Endodermal cell (in vitro differentiated cells): ENCODE data around the gene HSPA9. TPM values are rescaled to one million over a fixed set of nuclear protein-coding genes. Genes with fewer than 3 reads are reported as not detected.

Experiments used
- DNase-seq: peaks from one replicate; pipeline ENCODE4 v3.0.0-alpha.2; 2017
- H3K27ac ChIP-seq: 2 replicates; pipeline ENCODE4 v1.5.1; 2013; ENCODE audit warnings: mild to moderate bottlenecking, low read depth, low read length, moderate library complexity
- H3K27me3 ChIP-seq: 2 replicates; pipeline ENCODE4 v1.6.1; 2013; ENCODE audit warnings: mild to moderate bottlenecking, low read length, moderate library complexity; ENCODE audit not compliant: insufficient read depth, control insufficient read depth, poor library complexity, severe bottlenecking
- H3K36me3 ChIP-seq: 2 replicates; pipeline ENCODE4 v1.7.0; 2013; ENCODE audit warnings: mild to moderate bottlenecking, low read length, moderate library complexity; ENCODE audit not compliant: control insufficient read depth, insufficient read depth
- H3K4me1 ChIP-seq: one replicate; pipeline ENCODE4 v1.7.0; 2013; ENCODE audit warnings: low read length; ENCODE audit not compliant: control insufficient read depth, insufficient read depth
- H3K4me3 ChIP-seq: 2 replicates; pipeline ENCODE4 v1.5.1; 2013; ENCODE audit warnings: mild to moderate bottlenecking, low read length, moderate library complexity
- H3K9ac ChIP-seq: 2 replicates; pipeline ENCODE4 v1.6.1; 2013; ENCODE audit warnings: mild to moderate bottlenecking, low read length, moderate library complexity; ENCODE audit not compliant: poor library complexity, severe bottlenecking; ENCODE audit errors: extremely low read depth
- H3K9me3 ChIP-seq: 2 replicates; pipeline ENCODE4 v1.6.1; 2013; ENCODE audit warnings: mild to moderate bottlenecking, low read length, moderate library complexity; ENCODE audit not compliant: control insufficient read depth
- H3K27ac Mint-ChIP-seq: 2 replicates; pipeline ENCODE4 v1.8.0; 2020; ENCODE audit warnings: mixed read lengths
- H3K27me3 Mint-ChIP-seq: 2 replicates; pipeline ENCODE4 v1.8.0; 2021; ENCODE audit warnings: mild to moderate bottlenecking, mixed read lengths; ENCODE audit not compliant: insufficient read depth
- H3K36me3 Mint-ChIP-seq: 2 replicates; pipeline ENCODE4 v1.8.0; 2020; ENCODE audit warnings: low read depth, mixed read lengths
- H3K4me1 Mint-ChIP-seq: 2 replicates; pipeline ENCODE4 v1.8.0; 2020; ENCODE audit warnings: mixed read lengths
- H3K4me3 Mint-ChIP-seq: 2 replicates; pipeline ENCODE4 v1.8.0; 2020; ENCODE audit warnings: mild to moderate bottlenecking, moderate library complexity, mixed read lengths
- H3K9me3 Mint-ChIP-seq: 2 replicates; pipeline ENCODE4 v1.8.0; 2020; ENCODE audit warnings: mild to moderate bottlenecking, mixed read lengths
- WGBS, 2 experiments: methylation state at CpG; one replicate each; pipeline versions ENCODE4 v1.1.5 to v1.1.7; 2013; ENCODE audit warnings: missing lambda C conversion rate in 2 of 2, mixed read lengths in 1 of 2; ENCODE audit not compliant: insufficient coverage in 1 of 2, insufficient read length in 1 of 2; 5-methylcytosine and 5-hydroxymethylcytosine counted together
- total RNA-seq, 2 donors: library from RNA; stranded (reverse); fragmentation: NEBNext Ultra II Directional in 1 of 2; extraction: Animal tissue kit (Norgen Biotek cat#: 25700) in 1 of 2; gene quantifications; 2 replicates in 1 of 2; 3 replicates in 1 of 2; pipeline ENCODE4 v1.2.1, GENCODE V29; 2021
- TF ChIP-seq, protein P1 (sequence below): fragments of 200-600 bp; sonication (generic); conservative IDR thresholded peaks from 2 replicates; pipeline ENCODE4 v1.5.0; 2021; ENCODE audit warnings: antibody characterized with exemption, mild to moderate bottlenecking

HSPA9 gene
- total RNA-seq, 2 donors from 2014 or later = 201 to 212 TPM

DNA sequence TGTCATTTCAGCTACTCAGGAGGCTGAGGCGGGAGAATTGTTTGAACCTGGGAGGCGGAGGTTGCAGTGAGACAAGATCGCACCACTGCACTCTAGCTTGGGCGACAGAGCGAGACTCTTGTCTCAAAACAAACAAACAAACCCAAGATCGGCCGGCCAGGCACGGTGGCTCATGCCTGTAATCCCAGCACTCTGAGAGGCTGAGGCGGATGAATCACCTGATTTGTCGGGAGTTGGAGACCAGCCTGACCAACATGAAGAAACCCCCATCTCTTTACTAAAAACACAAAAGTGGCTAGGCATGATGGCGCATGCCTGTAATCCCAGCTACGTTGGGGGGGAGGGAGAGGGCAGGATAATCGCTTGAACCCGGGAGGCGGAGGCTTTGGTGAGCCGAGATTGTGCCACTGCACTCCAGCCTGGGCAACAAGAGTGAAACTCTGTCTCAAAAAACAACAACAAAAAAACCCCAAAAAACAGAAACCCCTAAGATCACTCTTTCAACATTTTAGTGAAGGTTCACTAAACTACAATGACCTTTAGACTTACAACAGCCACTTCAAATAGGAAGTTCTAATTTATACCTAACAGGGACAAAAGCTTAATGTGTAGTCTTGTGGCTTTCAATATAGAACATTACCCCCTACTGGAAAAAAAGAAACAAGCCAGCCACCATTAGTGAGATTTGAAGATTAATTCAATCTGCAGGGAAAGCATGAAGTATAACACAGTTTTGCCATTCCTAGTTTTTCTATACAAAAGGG lies 7.0 kb downstream of the HSPA9 start:
- H3K36me3 Mint-ChIP-seq = peaks cover 92% of the 10 kb centered on the region

GRCh38 chr5:138566792-138567191 lies 8.4 kb downstream of the HSPA9 start:
- H3K36me3 Mint-ChIP-seq = peaks cover 84% of the 10 kb centered on the region
- no peak overlapping the region for H3K27ac ChIP-seq
- H3K36me3 ChIP-seq = peaks cover 90% of the 10 kb centered on the region
- H3K9ac ChIP-seq = no peak overlapping the region
- DNase-seq = no peak
- H3K4me1 ChIP-seq = no peaks in the 10 kb centered on the region
- H3K27ac Mint-ChIP-seq = peak overlapping the region; percentile 15
- H3K4me1 Mint-ChIP-seq = peaks cover 2% of the 10 kb centered on the region
- no peak overlapping the region for H3K4me3 ChIP-seq
- H3K27me3 Mint-ChIP-seq = no peaks in the 10 kb centered on the region
- no peaks in the 10 kb centered on the region for H3K27me3 ChIP-seq
- no peaks in the 10 kb centered on the region for H3K9me3 ChIP-seq
- H3K4me3 Mint-ChIP-seq = no peak overlapping the region
- 70 to 77% methylated on average over 2 to 3 of the region's 3 CpGs for WGBS, 2 experiments
- no peaks in the 10 kb centered on the region for H3K9me3 Mint-ChIP-seq
- TF ChIP-seq, protein P1, sequence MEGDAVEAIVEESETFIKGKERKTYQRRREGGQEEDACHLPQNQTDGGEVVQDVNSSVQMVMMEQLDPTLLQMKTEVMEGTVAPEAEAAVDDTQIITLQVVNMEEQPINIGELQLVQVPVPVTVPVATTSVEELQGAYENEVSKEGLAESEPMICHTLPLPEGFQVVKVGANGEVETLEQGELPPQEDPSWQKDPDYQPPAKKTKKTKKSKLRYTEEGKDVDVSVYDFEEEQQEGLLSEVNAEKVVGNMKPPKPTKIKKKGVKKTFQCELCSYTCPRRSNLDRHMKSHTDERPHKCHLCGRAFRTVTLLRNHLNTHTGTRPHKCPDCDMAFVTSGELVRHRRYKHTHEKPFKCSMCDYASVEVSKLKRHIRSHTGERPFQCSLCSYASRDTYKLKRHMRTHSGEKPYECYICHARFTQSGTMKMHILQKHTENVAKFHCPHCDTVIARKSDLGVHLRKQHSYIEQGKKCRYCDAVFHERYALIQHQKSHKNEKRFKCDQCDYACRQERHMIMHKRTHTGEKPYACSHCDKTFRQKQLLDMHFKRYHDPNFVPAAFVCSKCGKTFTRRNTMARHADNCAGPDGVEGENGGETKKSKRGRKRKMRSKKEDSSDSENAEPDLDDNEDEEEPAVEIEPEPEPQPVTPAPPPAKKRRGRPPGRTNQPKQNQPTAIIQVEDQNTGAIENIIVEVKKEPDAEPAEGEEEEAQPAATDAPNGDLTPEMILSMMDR = no peak

More for the DNA sequence above, 7.0 kb downstream of the HSPA9 start:
- no peak for DNase-seq
- Mint-ChIP-seq H3K27ac (peak overlapping the region; percentile 63), H3K4me3 (no peak overlapping the region), H3K4me1 (peaks cover 2% of the 10 kb centered on the region), H3K9me3 (no peaks in the 10 kb centered on the region), H3K27me3 (no peaks in the 10 kb centered on the region)
- H3K27me3 ChIP-seq = no peaks in the 10 kb centered on the region
- no peak overlapping the region for H3K27ac ChIP-seq
- 93 to 95% methylated on average over 9 to 16 of the region's 16 CpGs for WGBS, 2 experiments
- no peak overlapping the region for H3K4me3 ChIP-seq
- peaks cover 96% of the 10 kb centered on the region for H3K36me3 ChIP-seq
- no peaks in the 10 kb centered on the region for H3K9me3 ChIP-seq
- H3K9ac ChIP-seq = no peak overlapping the region
- H3K4me1 ChIP-seq = no peaks in the 10 kb centered on the region
- TF ChIP-seq, protein P1 = peak; percentile 19

- DNase-seq = no peak
- no peak overlapping the region for H3K4me3 Mint-ChIP-seq
- peaks cover 81% of the 10 kb centered on the region for H3K36me3 Mint-ChIP-seq
- H3K4me1 Mint-ChIP-seq = peaks cover 2% of the 10 kb centered on the region
- Histone ChIP-seq H3K27ac (no peak overlapping the region), H3K36me3 (peaks cover 88% of the 10 kb centered on the region), H3K4me3 (no peak overlapping the region), H3K9me3 (no peaks in the 10 kb centered on the region), H3K4me1 (no peaks in the 10 kb centered on the region), H3K9ac (no peak overlapping the region), H3K27me3 (no peaks in the 10 kb centered on the region)
- 76 to 94% methylated on average over 3 to 7 of the region's 7 CpGs for whole genome bisulfite sequencing, 2 experiments
- H3K9me3 Mint-ChIP-seq = no peaks in the 10 kb centered on the region
- TF ChIP-seq, protein P1 = no peak
- no peaks in the 10 kb centered on the region for H3K27me3 Mint-ChIP-seq
- H3K27ac Mint-ChIP-seq = no peak overlapping the region
Observed at GRCh38 chr5:138565100-138565821, 9.9 kb downstream of the HSPA9 start.
